VCaP (cell line): ENCODE results near the gene CHST11.

Experiments
- H3K27ac ChIP-seq: fragments of 450-650 bp; 2 replicates; pipeline ENCODE4 v1.5.1; 2017
- CTCF ChIP-seq: fragments of 450-650 bp; conservative IDR thresholded peaks from 2 replicates; pipeline ENCODE4 v1.5.1; 2017; ENCODE audit warnings: mild to moderate bottlenecking, moderate library complexity

The CHST11 gene

DNA sequence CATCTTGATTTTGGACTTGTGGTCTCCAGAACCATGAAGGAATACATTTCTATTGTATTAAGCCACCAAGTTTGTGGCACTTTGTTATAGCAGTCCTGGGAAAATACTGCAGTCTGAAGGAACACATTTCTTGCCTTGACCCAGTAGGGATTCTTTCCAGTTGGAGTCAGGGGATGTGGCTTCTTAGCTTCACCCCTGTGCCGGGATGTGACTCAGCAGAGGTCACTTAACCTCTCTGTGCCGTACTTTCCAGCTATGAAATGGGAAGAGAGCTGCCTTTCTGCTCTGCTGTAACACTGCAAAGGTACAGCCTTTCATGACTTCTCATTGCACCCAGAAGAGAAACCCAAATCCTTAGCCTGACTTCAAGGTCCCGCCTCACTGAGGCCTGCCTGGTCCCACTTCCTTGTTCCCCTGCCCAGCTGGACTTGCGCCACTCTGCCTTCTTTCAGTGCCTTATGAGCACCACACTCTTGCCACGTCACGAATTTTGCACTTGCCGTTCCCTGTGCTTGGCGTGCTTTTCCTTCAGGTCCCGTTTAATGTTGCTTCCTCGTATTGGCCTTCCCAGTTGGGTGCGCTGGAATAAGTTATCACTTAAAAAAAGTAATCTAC is 24.2 kb downstream of the CHST11 start:
- H3K27ac ChIP-seq: no peak overlapping the region
- TF ChIP-seq CTCF: no peak

GRCh38 chr12:104482113-104482512 is 25.4 kb downstream of the CHST11 start:
- H3K27ac ChIP-seq: no peak overlapping the region
- TF ChIP-seq CTCF: no peak

- no peak for TF ChIP-seq CTCF
- H3K27ac ChIP-seq: no peak overlapping the region
Measured at GRCh38 chr12:104482748-104483147, 26.0 kb downstream of the CHST11 start.

GRCh38 chr12:104484079-104484478 is 27.3 kb downstream of the CHST11 start:
- TF ChIP-seq CTCF: no peak
- H3K27ac ChIP-seq: no peak overlapping the region

GRCh38 chr12:104485651-104486362 is 29.1 kb downstream of the CHST11 start:
- no peak for TF ChIP-seq CTCF
- no peak overlapping the region for H3K27ac ChIP-seq

DNA sequence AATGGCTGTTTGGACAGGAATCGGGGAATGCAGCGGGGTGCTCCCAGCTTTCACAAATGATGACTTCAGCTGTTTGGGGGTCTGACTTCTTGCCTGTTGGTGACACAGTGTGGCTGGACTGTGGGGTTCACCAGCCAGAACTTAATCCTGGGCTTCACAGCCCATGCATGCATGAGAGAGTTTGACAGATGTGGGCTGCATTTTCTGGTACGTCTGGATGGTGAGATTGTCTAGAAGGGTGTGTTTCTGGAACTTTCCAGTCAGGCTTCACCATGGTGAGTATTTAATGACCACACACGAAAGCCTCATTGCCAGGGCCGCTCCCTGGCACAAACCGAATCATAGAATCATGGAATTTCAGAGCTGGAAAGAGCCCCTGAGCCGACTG is 29.6 kb downstream of the CHST11 start:
- no peak for TF ChIP-seq CTCF
- H3K27ac ChIP-seq: no peak overlapping the region

GRCh38 chr12:104486943-104487819 is 30.4 kb downstream of the CHST11 start:
- H3K27ac ChIP-seq: no peak overlapping the region
- no peak for TF ChIP-seq CTCF
